ENCODE data around the gene RUBCN. TPM values are rescaled to one million over a fixed set of nuclear protein-coding genes. Genes with fewer than 3 reads are reported as not detected.

The RUBCN gene
- total RNA-seq, 2 experiments from 2014 or later: 27.3 to 27.7 TPM

DNA sequence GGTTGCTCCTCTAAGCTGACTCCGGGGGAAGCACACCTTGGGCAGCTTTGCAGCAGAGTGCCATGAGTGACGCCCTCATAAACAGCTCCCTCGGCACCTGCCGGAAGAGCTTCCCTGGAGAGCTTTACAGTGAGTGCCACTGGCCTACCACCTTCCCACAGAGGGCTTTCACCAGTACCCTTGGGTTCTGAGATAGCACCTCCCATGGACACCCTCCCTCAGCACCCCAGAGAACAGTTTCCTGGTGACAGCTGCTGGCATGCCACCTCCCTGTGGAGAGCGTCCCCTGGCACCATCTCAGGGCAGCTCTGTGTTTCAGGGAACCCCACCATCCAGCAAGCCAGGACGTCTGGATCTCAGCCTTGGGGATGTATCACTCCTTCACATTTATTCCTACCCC lies 49.1 kb downstream of the RUBCN start:
- no peaks in the 10 kb centered on the region for H3K9me3 Mint-ChIP-seq
- no peaks in the 10 kb centered on the region for H3K4me1 Mint-ChIP-seq (ENCODE audit: low read depth)
- DNase-seq (no peak), ATAC-seq (no peak)
- TF ChIP-seq, protein P1, sequence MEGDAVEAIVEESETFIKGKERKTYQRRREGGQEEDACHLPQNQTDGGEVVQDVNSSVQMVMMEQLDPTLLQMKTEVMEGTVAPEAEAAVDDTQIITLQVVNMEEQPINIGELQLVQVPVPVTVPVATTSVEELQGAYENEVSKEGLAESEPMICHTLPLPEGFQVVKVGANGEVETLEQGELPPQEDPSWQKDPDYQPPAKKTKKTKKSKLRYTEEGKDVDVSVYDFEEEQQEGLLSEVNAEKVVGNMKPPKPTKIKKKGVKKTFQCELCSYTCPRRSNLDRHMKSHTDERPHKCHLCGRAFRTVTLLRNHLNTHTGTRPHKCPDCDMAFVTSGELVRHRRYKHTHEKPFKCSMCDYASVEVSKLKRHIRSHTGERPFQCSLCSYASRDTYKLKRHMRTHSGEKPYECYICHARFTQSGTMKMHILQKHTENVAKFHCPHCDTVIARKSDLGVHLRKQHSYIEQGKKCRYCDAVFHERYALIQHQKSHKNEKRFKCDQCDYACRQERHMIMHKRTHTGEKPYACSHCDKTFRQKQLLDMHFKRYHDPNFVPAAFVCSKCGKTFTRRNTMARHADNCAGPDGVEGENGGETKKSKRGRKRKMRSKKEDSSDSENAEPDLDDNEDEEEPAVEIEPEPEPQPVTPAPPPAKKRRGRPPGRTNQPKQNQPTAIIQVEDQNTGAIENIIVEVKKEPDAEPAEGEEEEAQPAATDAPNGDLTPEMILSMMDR (IDR thresholded peaks at IDR 0.05): no peak
- intact Hi-C loops (cut with micrococcal nuclease): no loop called here
- no peak overlapping the region for H3K27ac Mint-ChIP-seq
- no peak overlapping the region for H3K4me3 Mint-ChIP-seq
- ChIA-PET POLR2A (no interaction called here), CTCF (interaction anchor here (1.0 kb wide), 1 partner anchor 16 kb away, joined by 4 read pairs; no protein-coding TSS in a partner anchor)
- H3K27me3 Mint-ChIP-seq: no peaks in the 10 kb centered on the region
- peaks cover 14% of the 10 kb centered on the region for H3K36me3 Mint-ChIP-seq (ENCODE audit: low read depth)

DNA sequence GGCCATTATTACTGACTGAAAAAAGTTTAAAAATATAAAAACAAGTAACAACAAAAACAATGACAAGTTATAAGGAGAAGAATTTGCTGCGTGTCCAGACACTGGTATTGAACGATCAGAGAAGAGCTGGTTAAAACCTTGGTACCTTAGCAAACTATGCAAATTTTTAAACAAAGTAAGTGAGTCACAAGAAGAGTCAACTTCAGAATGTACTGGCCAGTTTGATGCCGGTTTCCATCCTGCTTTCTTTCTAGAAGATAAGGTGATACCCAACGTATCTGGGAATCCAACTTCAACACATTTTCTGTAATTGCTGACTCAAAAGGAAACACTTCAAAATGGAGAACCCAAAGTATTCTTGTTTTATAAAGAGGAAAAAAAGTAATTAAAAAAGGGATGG lies 49.8 kb downstream of the RUBCN start:
- ATAC-seq: no peak

DNA sequence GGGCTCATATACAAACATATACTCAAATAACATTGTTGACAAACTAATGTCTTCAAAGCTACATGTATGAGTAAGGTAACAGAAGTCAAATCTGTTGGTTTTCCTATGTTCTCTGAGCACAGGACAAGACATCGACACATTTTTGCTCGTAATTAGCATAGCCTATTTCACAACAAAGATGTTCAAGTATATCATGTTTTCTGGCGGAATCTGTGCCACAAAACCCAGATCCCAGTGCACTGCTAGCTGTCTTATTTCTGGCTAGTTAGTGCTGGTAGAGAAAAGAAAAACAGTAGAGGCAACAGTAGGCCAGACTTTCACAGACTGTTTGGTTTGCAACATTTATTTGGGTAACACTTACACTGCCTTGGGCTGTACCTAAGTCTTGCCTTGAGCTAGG lies 51.2 kb downstream of the RUBCN start:
- Mint-ChIP-seq H3K4me3 (no peak overlapping the region), H3K9me3 (no peaks in the 10 kb centered on the region), H3K27me3 (no peaks in the 10 kb centered on the region), H3K36me3 (ENCODE audit: low read depth) (peaks cover 22% of the 10 kb centered on the region), H3K4me1 (ENCODE audit: low read depth) (no peaks in the 10 kb centered on the region), H3K27ac (no peak overlapping the region)
- TF ChIP-seq, protein P1 (IDR thresholded peaks at IDR 0.05): no peak
- POLR2A ChIA-PET: no interaction called here
- DNase-seq (no peak), ATAC-seq (no peak)
- intact Hi-C loops (cut with micrococcal nuclease): no loop called here
- CTCF ChIA-PET: interaction anchor here (0.8 to 2.2 kb wide), 3 partner anchors 86 to 140 kb away, joined by 3 to 6 read pairs (median 3); no protein-coding TSS in a partner anchor

More for the DNA sequence above, 49.8 kb downstream of the RUBCN start:
- ChIA-PET CTCF (interaction anchor here (1.0 kb wide), 1 partner anchor 15 kb away, joined by 4 read pairs; no protein-coding TSS in a partner anchor), POLR2A (no interaction called here)
- DNase-seq: no peak
- Mint-ChIP-seq H3K27me3 (no peaks in the 10 kb centered on the region), H3K4me3 (no peak overlapping the region), H3K36me3 (ENCODE audit: low read depth) (peaks cover 17% of the 10 kb centered on the region), H3K4me1 (ENCODE audit: low read depth) (no peaks in the 10 kb centered on the region), H3K27ac (no peak overlapping the region), H3K9me3 (no peaks in the 10 kb centered on the region)
- TF ChIP-seq, protein P1 (IDR thresholded peaks at IDR 0.05): no peak
- intact Hi-C loops (cut with micrococcal nuclease): no loop called here

DNA sequence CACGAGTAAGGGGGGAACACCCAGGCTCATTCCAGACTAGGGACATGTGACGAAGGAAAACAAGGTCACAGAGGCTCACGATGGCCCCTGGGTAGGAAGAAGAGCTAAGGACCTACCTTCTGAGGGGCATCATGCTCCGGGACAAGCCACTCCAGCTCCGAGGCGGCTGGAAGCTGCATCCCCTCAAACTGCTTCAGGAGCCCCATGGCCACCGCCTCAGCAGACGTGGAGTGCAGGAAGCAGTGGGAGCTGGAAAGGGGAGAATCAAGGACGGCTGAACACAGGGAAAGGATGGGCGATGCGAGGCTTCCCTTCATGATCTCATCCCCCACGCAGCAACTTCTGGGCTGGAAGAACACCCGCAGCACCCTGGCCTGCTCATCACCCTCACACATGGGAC lies 53.5 kb downstream of the RUBCN start:
- POLR2A ChIA-PET: no interaction called here
- CTCF ChIA-PET: interaction anchor here (1.1 kb wide), 1 partner anchor 120 kb away, joined by 3 read pairs; no protein-coding TSS in a partner anchor
- ATAC-seq: no peak
- Mint-ChIP-seq H3K27me3 (no peaks in the 10 kb centered on the region), H3K4me1 (ENCODE audit: low read depth) (no peaks in the 10 kb centered on the region), H3K9me3 (peaks cover 6% of the 10 kb centered on the region), H3K36me3 (ENCODE audit: low read depth) (peaks cover 22% of the 10 kb centered on the region), H3K27ac (peak overlapping the region; percentile 46), H3K4me3 (no peak overlapping the region)
- TF ChIP-seq, protein P1 (IDR thresholded peaks at IDR 0.05): no peak
- intact Hi-C loops (cut with micrococcal nuclease): no loop called here
- DNase-seq: no peak

DNA sequence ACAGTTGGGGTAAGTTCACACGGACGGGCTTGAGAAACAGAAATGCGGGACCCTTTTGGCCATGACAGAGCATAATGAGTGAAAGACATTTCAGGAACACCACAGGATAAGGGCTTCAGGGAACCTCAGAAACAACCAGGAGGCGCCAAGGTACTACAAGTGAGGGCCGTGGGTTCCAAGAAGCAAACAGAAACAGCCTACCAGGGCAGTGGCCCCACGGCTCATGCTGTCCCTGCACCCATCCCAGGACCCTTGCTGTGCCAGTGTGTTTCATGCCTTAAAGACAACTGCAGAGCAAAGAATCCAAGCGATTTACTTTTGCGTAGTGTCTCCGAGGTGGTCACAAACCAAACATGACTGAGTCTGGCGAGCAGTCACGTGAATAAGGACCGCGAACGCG lies 54.0 kb downstream of the RUBCN start:
- Mint-ChIP-seq H3K27ac (no peak overlapping the region), H3K9me3 (peaks cover 7% of the 10 kb centered on the region), H3K27me3 (no peaks in the 10 kb centered on the region), H3K36me3 (ENCODE audit: low read depth) (peaks cover 25% of the 10 kb centered on the region), H3K4me3 (no peak overlapping the region), H3K4me1 (ENCODE audit: low read depth) (no peaks in the 10 kb centered on the region)
- intact Hi-C loops (cut with micrococcal nuclease): no loop called here
- ChIA-PET CTCF (interaction anchor here (1.6 kb wide), 1 partner anchor 84 kb away, joined by 5 read pairs; no protein-coding TSS in a partner anchor), POLR2A (no interaction called here)
- TF ChIP-seq, protein P1 (IDR thresholded peaks at IDR 0.05): no peak
- no peak for DNase-seq
- ATAC-seq: no peak

Data from activated CD8-positive, alpha-beta T cell treated with anti-CD3 and anti-CD28 coated beads for 36 hours (primary cell).